ENCODE measurements around the gene TTBK2.

- TF ChIP-seq CTCF (IDR thresholded peaks at IDR 0.05; ENCODE audit: low read length), result no peak
- TF ChIP-seq EZH2 (IDR thresholded peaks at IDR 0.05; ENCODE audit: borderline replicate concordance, low read length), result no peak
Measured at GRCh38 chr15:42863572-42864239, 56.9 kb downstream of the TTBK2 start.
